Measurements from ENCODE around the gene ZSCAN25.
"Not testable (repeated sequence)": the region's sequence is repeated elsewhere in the genome, so short reads cannot be mapped to it uniquely, and the experiment has no call there.

Gene ZSCAN25

DNA sequence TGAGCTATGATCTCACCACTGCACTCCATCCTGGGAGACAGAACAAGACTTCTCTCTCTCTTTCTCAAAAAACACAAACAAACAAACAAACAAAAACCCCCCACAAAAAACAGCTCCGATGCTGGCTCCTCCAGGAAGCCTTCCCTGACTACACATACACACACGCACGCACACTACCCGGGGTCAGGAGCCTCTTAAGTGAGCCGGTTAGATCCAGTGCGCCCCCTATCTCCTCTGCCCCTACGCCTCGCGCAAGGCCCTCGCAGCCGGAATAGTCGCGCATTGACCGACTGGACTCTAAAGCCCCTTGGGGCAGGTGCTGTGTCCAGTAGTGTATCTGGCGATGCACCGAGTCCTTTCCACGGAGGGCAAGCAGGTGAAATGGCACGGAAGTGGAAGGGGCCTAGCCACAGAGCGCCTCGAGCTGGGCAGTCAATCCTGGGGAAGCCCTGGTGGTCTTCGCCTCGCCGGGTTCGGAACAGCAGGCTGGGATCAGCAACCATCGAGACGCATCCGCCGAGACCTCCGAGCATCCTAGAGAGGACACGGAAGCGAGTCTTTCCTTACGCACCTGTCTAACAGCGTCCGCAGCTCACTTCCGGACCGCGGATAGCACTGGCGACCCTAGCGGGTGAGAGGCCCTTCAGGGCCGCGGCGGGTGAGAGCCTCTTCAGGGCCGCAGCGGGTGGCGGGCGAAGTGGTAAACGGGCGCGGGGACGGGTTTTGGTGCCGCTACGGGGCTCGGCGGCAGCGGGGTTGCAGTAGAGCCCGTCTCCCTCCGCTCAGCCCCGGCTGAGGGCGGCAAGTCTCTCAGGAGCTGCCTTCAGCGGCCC lies at the start of gene ZSCAN25:
TSS of gene ZSCAN25 (plus strand) at position 588 of the 833 bp plus-strand sequence. CDS start 2,661 bp downstream, outside the sequence.
- DNase-seq, result peak; percentile 89 to 93
- Mint-ChIP-seq H3K27me3 (no peaks in the 10 kb centered on the region), H3K4me1 (peaks cover 66% of the 10 kb centered on the region), H3K4me3 (peak within 1 kb of the TSS; percentile 91 to 96), H3K9me3 (peaks cover 5 to 8% of the 10 kb centered on the region in 2 donors), H3K27ac (peak within 1 kb of the TSS; percentile 87 to 89)
- ATAC-seq, result peak; percentile 97

DNA sequence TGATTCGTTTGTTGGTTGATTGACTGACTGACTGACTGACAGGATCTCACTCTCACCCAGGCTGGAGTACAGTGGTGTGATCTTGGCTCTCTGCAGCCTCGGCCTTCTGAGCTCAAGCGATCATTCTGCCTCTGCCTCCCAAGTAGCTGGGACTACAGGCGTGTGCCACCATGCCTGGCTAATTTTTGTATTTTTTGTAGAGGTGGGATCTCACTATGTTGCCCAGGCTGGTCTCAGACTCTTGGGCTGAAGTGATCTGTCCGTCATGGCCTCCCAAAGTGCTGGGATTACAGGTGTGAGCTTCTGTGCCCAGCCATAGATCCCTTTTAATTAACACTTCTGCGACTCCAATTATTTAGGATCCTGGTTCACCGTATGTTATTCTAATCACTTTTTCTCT lies 48.0 kb upstream of the ZSCAN25 start:
- DNase-seq, H3K9me3 Mint-ChIP-seq, ATAC-seq, H3K27me3 Mint-ChIP-seq, H3K27ac Mint-ChIP-seq, H3K4me3 Mint-ChIP-seq: not testable (repeated sequence)
- H3K4me1 Mint-ChIP-seq, result peaks cover 16% of the 10 kb centered on the region

GRCh38 chr7:99571768-99572167 lies 45.0 kb upstream of the ZSCAN25 start:
- DNase-seq (no peak), ATAC-seq (no peak)

DNA sequence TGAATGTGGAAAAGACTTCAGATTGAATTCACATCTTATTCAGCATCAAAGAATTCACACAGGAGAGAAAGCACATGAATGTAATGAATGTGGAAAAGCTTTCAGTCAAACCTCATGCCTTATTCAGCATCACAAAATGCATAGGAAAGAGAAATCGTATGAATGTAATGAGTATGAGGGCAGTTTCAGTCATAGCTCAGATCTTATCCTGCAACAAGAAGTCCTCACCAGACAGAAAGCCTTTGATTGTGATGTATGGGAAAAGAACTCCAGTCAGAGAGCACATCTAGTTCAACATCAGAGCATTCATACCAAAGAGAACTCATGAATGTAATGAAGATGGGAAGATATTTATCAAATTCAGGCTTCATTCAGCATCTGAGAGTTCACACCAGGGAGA lies 43.5 kb upstream of the ZSCAN25 start:
- no peaks in the 10 kb centered on the region for H3K27me3 Mint-ChIP-seq
- H3K27ac Mint-ChIP-seq, result no peak overlapping the region
- no peaks in the 10 kb centered on the region for H3K4me1 Mint-ChIP-seq
- DNase-seq (no peak), ATAC-seq (no peak)
- no peak overlapping the region for H3K4me3 Mint-ChIP-seq
- H3K9me3 Mint-ChIP-seq, result no peaks in the 10 kb centered on the region

More at GRCh38 chr7:99571768-99572167, 45.0 kb upstream of the ZSCAN25 start:
- H3K4me1 Mint-ChIP-seq, result no peaks in the 10 kb centered on the region
- H3K9me3 Mint-ChIP-seq, result no peaks in the 10 kb centered on the region
- no peak overlapping the region for H3K4me3 Mint-ChIP-seq
- peak overlapping the region in 1 of 2 donors; percentile 27 for H3K27ac Mint-ChIP-seq
- no peaks in the 10 kb centered on the region for H3K27me3 Mint-ChIP-seq

- Mint-ChIP-seq H3K9me3 (no peaks in the 10 kb centered on the region), H3K4me1 (peaks cover 20% of the 10 kb centered on the region), H3K27me3 (no peaks in the 10 kb centered on the region), H3K4me3 (no peak overlapping the region), H3K27ac (no peak overlapping the region)
- no peak for ATAC-seq
- DNase-seq, result no peak
These were observed 40.5 kb upstream of the ZSCAN25 start for GRCh38 chr7:99576251-99576650.

- ATAC-seq, result no peak
- Mint-ChIP-seq H3K27me3 (no peaks in the 10 kb centered on the region), H3K9me3 (no peaks in the 10 kb centered on the region), H3K27ac (peak overlapping the region; percentile 81 to 93), H3K4me1 (peaks cover 22% of the 10 kb centered on the region), H3K4me3 (peak overlapping the region; percentile 83 to 89)
- DNase-seq, result no peak
These were observed 37.3 kb upstream of the ZSCAN25 start for GRCh38 chr7:99579281-99579955.

DNA sequence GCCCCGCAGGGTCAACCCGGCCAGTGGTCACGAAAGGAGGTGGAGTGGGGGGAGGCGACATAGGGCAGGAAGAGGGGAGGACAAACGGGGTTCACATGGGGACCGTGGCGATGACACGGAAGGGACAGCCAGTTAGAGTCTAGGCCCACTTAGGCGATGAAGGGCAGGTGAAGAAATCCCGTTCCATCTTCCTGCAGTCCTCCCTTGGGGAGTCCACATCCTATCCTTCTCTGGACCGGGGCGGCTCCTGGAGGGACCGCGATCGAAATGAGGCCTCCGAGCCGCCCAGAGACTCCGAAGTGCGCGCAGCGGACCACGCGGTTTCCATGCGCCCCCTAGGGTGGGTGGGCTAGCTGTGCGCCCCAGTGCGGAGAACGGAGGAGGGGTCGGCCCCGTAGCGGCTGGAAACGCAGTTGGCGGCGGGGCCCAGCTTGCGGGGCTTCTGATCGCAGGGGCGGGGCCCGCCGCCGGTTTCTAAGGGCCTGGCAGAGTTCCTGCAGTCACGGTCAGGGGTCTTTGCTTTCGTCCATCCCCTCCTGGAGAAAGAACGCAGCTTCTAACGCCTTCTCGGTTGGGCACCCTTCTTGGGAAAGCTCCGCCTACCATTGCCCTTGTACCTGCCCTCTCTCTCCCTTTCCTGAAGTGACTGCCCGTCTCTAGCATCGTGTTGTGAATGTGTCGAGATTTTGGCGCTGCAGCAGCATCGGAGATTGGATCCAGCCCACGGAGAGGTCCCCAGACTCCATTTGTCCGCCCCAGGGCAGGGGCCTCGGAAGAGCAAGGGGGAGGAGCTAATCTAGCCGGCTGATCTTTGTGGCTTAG lies 36.6 kb upstream of the ZSCAN25 start:
- no peaks in the 10 kb centered on the region for H3K9me3 Mint-ChIP-seq
- peak; percentile 88 for ATAC-seq
- peak overlapping the region; percentile 81 to 93 for H3K27ac Mint-ChIP-seq
- DNase-seq, result peak; percentile 56 to 64
- H3K27me3 Mint-ChIP-seq, result no peaks in the 10 kb centered on the region
- H3K4me3 Mint-ChIP-seq, result peak overlapping the region; percentile 83 to 89
- H3K4me1 Mint-ChIP-seq, result peaks cover 22% of the 10 kb centered on the region

DNA sequence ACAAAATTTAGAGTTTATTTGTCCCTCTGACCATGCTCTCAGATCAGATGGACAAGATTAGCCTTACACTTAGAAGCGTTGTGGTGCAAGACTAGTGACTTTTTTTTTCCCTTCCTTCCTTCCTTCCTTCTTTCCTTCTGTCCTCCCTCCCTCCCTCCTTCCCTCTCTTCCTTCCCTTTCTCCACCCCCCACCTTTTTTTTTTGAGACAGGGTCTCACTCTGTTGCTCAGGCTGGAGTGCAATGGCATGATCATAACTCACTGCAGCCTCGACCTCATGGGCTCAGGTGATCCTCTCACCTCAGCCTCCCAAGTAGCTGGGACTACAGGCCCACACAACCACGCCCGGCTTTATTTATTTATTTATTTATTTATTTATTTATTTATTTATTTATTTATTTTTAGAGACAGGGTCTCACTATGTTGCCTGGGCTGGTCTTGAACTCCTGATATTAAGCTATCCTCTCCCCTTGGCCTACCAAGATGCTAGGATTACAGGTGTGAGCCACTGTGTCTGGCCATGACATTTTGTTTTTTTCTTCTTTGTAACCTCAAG lies 35.9 kb upstream of the ZSCAN25 start:
- H3K27me3 Mint-ChIP-seq, H3K9me3 Mint-ChIP-seq, ATAC-seq, DNase-seq: not testable (repeated sequence)
- Mint-ChIP-seq H3K4me1 (peaks cover 22% of the 10 kb centered on the region), H3K4me3 (peak overlapping the region; percentile 83 to 89), H3K27ac (peak overlapping the region; percentile 81 to 93)

DNA sequence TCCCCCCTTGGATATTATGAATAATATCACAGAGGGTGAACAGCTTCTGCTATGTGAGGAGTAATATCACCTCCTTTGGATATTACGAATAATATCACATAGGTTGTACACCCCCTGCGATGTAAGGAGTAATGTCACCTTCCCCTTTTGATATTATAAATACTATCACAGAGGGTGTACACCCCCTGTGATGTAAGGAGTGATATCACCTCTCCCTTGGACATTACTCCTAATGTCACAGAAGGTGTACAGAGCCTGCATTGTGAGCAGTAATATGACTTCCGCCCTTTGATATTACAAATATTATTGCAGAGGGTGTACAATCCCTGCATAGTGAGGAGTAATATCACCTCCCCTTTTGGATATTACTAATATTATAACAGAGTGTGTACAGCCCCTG lies 27.9 kb upstream of the ZSCAN25 start:
- H3K27ac Mint-ChIP-seq, result no peak overlapping the region
- H3K27me3 Mint-ChIP-seq, result no peaks in the 10 kb centered on the region
- DNase-seq, result no peak
- ATAC-seq, result peak; percentile 62
- no peak overlapping the region for H3K4me3 Mint-ChIP-seq
- H3K9me3 Mint-ChIP-seq, result no peaks in the 10 kb centered on the region
- H3K4me1 Mint-ChIP-seq, result no peaks in the 10 kb centered on the region

GRCh38 chr7:99594948-99595745 lies 21.6 kb upstream of the ZSCAN25 start:
- Mint-ChIP-seq H3K27me3 (no peaks in the 10 kb centered on the region), H3K9me3 (no peaks in the 10 kb centered on the region), H3K4me3 (no peak overlapping the region), H3K4me1 (no peaks in the 10 kb centered on the region), H3K27ac (no peak overlapping the region)
- ATAC-seq (peak; percentile 88), DNase-seq (no peak)

GRCh38 chr7:99596408-99596955 lies 20.3 kb upstream of the ZSCAN25 start:
- Mint-ChIP-seq H3K4me3 (no peak overlapping the region), H3K4me1 (no peaks in the 10 kb centered on the region), H3K9me3 (no peaks in the 10 kb centered on the region), H3K27me3 (no peaks in the 10 kb centered on the region), H3K27ac (no peak overlapping the region)
- ATAC-seq, result no peak
- DNase-seq, result no peak

DNA sequence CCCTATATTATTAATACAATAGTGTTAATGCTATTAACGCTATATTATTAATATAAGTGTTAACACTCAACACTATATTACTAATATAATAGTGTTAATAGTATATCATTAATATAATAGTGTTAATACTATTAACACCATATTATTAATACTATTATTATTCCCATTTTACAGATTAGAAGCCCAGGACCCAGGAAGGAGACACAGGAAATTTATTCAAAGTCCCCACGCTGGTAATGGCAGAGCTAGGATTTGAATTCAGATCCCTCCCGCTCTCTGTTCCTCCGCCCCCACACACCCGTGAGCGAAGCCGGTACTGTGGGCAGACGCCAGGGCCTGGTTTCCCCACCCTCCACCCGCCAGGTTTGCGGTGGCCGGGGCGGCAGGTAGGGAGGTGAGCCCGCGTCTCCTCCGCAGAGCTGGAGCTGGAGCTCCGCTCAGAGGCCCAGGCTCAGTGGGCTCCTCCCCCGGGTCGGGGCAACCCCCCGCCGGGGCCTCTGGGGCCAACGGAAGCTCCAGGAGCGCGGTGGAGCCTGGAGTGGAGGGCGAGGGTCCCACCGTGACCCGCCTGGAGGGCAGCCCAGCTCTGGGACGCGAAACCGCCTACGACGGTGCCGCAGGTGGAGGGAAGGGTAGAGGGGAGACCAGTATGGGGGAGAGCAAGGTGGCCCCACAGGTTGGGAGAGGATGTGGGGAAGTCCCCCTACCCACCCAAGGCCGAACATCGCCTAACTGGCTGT lies 18.8 kb upstream of the ZSCAN25 start, which contains the start of gene TMEM225B:
TSS of gene TMEM225B (plus strand) at position 506 of the 740 bp plus-strand sequence. CDS start 6,122 bp downstream, outside the sequence.
- Mint-ChIP-seq H3K27me3 (no peaks in the 10 kb centered on the region), H3K4me3 (no peak within 1 kb of the TSS), H3K4me1 (no peaks in the 10 kb centered on the region), H3K9me3 (no peaks in the 10 kb centered on the region), H3K27ac (peak within 1 kb of the TSS in 1 of 2 donors; percentile 83)
- ATAC-seq (peak; percentile 57), DNase-seq (peak in 1 of 2 donors; percentile 32)

GRCh38 chr7:99599836-99600235 lies 16.9 kb upstream of the ZSCAN25 start:
- no peak for DNase-seq
- Mint-ChIP-seq H3K4me3 (no peak overlapping the region), H3K9me3 (no peaks in the 10 kb centered on the region), H3K27ac (no peak overlapping the region), H3K27me3 (no peaks in the 10 kb centered on the region), H3K4me1 (no peaks in the 10 kb centered on the region)
- no peak for ATAC-seq

Measured in stimulated activated naive CD8-positive, alpha-beta T cell treated with anti-CD3 and anti-CD28 coated beads, Interleukin-15, amount 100 ng/mL, for 72 hours (primary cell).